ENCODE measurements around the gene PPFIA1.

Gene PPFIA1

DNA sequence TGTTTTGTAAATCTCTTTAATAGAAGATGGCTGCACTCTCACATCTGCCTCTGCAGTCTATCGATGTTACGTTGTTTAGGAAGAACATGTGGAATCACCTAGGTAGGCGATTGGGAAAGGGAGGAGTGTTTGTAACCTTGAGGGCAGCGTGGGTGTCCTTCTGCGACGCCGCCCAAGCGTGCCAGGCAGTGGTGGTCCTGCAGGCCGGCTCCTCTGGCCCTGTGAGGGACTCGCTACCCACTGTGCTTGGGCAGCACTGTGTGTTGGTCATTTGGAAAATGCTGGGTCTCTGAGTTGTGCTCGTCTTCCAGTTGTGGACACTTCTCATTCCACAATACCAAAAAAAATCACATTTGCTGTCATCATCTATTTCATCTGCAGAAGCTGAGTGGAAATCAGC, 156.9 kb downstream of the PPFIA1 start:
- TF ChIP-seq, protein P1, sequence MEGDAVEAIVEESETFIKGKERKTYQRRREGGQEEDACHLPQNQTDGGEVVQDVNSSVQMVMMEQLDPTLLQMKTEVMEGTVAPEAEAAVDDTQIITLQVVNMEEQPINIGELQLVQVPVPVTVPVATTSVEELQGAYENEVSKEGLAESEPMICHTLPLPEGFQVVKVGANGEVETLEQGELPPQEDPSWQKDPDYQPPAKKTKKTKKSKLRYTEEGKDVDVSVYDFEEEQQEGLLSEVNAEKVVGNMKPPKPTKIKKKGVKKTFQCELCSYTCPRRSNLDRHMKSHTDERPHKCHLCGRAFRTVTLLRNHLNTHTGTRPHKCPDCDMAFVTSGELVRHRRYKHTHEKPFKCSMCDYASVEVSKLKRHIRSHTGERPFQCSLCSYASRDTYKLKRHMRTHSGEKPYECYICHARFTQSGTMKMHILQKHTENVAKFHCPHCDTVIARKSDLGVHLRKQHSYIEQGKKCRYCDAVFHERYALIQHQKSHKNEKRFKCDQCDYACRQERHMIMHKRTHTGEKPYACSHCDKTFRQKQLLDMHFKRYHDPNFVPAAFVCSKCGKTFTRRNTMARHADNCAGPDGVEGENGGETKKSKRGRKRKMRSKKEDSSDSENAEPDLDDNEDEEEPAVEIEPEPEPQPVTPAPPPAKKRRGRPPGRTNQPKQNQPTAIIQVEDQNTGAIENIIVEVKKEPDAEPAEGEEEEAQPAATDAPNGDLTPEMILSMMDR (IDR thresholded peaks at IDR 0.05): no peak

DNA sequence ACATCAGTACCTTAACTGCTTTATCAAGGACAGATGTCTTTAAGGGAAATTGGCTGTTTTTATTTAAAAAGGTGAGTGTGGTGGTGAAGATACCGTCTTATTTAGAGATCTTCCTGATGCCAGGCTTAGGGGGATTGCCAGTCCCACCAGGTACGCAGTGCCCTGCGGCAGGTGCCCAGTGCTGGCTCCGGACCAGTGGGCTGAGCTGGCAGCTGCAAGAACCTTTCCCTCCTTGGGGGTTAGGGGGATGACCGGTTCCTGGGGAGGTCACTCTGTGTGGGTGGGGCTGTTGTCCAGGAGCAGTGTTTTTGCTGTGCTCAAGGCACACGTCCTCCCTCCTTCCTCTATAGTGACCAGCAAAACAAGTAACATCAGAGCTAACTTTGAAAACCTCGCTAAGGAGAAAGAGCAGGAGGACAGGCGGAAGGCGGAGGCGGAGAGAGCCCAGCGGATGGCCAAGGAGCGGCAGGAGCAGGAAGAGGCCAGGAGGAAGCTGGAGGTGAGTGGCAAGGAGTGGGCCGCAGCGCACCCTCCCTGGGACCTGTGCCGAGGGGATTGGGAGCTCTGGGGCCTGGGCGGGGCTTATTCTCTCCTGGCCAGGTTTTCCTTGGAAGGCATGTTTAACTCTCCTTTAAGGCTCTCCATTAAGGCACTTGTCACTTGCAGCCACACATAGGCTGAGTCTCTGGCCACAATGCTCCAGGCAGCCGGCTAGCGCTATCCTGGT, 158.4 kb downstream of the PPFIA1 start:
- TF ChIP-seq, protein P1 (IDR thresholded peaks at IDR 0.05): no peak

DNA sequence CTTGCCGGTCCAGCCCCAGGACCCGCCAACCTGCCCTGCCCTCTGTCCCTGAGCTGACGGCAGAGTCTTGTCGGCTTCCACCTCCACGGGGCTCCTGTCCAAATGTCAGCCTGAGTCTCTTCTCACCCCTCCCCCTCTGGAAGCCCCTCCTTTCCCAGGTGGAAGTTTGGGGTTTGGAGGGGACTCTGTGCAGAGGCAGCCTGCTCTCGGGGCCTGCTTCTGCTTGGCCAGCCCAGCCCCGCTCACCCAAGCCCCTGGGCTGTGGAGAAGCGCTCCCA, 158.9 kb downstream of the PPFIA1 start:
- TF ChIP-seq, protein P1 (IDR thresholded peaks at IDR 0.05): no peak

DNA sequence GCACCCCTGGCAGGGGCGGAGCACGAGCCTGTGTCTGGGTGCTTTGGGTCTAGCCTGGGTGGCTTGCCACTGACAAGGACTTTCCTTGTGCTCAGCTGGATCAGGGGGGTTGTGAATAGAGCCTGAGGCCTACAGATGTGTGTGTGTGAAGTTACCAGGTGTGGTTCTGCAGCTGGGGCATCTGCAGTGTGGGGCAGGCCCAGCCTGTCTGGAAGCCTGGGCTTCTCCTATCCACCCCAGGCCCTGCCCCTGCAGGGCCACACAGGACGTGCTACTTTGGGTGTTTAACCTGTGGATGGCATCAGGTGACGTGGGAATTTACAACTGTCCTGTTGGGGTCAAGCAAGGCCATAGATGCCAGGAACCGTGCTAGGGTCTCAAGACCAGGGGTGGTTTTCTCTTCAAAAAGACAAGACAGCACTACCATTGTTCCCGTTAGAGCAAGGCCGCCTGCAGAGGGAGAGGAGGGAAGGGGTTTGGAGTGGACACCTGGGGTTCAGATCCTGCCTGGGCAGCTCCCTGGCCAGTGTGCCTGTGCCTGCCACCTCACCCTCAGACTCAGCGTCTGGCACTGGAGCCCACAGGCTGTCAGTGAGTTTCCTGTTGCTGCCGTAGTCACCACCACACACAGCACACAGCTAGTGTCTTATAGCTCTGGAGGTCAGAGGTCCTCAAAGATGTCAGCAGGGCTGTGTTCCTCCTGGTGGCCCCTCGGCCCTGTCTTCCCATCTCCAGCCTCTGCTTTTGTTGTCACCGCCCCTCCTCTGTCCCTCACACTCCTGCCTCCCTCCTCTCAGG, 159.4 kb downstream of the PPFIA1 start:
- TF ChIP-seq, protein P1 (IDR thresholded peaks at IDR 0.05): no peak

DNA sequence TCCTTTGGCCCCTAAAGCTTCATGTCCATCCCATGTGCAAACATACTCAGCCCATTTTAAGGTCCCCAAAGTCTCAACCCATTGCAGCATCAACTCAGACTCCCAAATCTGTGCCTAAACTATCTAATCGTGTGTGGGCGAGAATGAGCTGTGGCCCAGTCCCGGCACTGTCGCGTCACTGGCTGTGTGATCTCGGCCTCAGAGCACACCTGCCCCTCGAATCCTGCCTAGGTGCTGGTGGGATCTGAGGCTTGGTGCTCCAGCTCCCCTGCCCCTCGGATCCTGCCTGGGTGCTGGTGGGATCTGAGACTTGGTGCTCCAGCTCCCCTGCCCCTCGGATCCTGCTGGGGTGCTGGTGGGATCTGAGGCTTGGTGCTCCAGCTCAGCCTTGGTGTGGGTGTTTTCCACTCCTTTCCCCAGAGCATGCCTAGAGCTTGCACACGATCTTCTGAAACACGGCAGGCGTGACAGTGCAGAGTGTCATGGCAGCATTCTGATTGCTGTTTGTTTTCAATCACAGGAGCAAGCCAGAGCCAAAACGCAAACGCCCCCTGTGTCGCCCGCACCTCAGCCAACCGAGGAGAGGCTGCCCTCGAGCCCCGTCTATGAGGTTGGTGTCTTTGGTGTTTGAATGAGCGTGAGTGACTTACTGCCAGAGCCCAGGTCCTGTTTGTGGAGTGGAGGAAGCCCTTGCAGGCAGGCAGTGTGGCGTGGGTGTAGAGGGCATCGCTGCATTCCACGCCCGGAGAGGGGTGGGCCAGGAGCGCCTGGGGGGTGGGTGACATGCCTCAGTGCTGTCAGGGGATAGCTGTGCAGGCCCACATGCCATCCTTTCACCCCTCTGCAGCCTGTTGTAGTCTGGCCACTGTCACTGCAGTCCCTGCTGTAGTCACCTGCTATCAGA, 160.4 kb downstream of the PPFIA1 start:
- TF ChIP-seq, protein P1 (IDR thresholded peaks at IDR 0.05): no peak

DNA sequence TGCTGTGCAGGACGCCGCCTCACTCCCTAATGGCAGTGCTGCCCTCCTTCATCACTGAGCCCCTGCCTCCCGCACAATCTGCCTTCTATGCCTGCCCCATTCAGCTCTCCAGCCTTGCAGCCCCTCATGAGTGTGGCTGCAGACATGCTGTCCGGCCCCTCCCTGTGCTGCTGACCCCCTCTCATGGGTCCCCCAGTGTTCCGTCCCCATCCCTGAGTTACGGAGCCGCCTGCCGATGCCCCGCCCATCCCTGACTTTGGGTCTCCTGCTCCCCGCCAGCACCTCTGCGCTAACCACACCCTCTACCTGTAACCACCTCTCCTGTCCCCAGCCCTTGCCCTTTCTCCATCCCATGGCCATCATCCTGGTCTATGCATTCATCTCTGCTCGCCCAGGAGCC, 161.1 kb downstream of the PPFIA1 start:
- TF ChIP-seq, protein P1 (IDR thresholded peaks at IDR 0.05): no peak

DNA sequence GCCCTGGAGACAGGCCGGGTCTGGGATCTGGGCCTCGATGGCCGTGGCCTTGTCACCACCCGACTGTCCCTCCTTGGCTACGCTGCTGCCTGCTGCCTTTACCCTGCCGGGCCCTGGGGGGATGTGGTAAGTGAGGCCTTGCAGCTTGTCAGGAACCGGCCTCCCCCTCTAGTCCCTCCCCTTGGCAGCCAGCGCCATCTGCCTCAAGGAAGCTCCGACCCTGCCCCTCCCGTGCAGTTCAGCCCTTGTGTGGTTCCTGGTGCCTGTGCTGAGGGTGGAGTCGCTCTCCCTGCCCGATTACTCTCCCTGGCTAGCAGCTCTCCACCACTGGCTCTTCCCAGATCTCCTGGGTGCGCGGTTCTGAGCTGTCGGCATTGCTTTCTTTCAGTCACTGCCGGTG, 161.6 kb downstream of the PPFIA1 start:
- TF ChIP-seq, protein P1 (IDR thresholded peaks at IDR 0.05): no peak
